GM18499 (cell line): Measurements from ENCODE around the gene PIK3CD.

Source experiments
- ATAC-seq: cut with Tn5 transposase; IDR thresholded peaks from one replicate; pipeline ENCODE4 v1.9.1; 2021; ENCODE audit warnings: moderate number of reproducible peaks; ENCODE audit not compliant: insufficient read depth, unreplicated experiment

Gene PIK3CD

DNA sequence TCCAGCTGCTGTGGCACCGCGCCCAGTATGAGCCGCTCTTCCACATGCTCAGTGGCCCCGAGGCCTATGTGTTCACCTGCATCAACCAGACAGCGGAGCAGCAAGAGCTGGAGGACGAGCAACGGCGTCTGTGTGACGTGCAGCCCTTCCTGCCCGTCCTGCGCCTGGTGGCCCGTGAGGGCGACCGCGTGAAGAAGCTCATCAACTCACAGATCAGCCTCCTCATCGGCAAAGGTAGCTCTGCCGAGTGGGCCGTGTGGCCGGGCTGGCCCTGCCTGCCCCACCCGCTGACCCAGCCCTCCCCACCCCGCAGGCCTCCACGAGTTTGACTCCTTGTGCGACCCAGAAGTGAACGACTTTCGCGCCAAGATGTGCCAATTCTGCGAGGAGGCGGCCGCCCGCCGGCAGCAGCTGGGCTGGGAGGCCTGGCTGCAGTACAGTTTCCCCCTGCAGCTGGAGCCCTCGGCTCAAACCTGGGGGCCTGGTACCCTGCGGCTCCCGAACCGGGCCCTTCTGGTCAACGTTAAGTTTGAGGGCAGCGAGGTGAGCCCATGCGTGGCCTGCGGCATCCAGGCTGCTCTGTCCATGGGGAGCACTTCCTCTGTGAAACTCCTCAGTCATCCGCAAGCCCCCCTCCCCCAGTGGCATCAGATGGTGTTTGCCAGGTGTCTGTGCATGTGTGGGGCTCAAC lies 64.2 kb downstream of the PIK3CD start:
- ATAC-seq = no peak

DNA sequence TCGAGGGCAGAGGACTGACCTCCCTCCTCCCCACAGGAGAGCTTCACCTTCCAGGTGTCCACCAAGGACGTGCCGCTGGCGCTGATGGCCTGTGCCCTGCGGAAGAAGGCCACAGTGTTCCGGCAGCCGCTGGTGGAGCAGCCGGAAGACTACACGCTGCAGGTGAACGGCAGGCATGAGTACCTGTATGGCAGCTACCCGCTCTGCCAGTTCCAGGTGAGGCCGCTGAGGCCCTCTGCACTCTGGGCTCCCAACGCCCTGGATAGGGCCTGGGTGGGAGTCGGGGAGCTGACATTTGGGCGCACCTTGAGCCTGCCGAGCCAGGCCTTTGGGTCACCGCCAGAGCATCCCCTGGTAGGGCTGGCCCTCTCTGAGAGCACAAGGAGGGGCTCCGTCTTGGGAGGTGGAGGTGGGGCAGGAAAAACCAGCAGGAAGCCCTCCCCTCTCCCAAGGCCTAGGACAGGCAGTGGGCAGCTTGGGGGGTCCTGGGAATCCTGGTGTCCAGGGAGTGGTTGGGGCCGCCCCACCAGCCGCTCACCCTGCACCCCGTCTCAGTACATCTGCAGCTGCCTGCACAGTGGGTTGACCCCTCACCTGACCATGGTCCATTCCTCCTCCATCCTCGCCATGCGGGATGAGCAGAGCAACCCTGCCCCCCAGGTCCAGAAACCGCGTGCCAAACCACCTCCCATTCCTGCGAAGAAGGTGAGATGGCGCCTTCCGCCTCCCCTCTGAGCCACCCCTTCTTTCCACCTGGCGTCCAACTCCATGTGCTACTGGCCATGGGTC lies 65.1 kb downstream of the PIK3CD start:
- no peak for ATAC-seq

DNA sequence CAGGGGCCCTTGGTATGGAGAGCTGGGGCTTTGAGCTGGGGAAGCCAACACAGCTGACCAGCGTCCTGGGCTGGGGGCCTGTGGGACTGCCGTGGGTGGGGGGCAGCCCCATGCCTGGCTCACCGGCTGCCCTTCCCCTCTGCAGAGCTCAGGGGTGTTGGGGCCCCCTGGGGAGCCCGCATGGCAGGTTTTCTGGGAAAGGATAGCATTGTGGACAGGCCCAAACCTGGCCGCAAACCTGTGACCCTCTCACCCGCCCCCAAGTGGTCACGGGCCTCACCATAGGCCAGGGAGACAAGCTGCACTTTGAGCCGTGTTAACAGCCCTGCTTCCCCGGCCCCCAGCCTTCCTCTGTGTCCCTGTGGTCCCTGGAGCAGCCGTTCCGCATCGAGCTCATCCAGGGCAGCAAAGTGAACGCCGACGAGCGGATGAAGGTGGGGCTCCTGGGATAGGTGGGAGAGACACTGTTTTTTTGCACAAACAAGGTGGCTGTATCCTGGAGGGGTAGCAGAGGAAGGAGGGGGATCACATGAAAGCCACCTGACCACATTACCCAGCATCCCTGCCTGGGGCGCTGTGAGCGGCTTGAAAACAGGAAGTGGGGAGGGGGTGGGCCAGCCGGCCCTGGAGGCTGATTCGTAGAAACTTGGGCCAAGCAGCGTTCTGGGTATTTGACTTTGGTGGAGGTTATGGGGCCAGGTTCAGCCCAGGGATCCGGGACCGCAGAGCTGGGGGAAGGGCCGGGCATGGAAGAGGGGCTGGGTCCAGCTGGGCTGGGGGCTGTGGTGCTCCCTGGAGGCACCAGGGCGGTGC lies 65.9 kb downstream of the PIK3CD start:
- ATAC-seq = no peak

DNA sequence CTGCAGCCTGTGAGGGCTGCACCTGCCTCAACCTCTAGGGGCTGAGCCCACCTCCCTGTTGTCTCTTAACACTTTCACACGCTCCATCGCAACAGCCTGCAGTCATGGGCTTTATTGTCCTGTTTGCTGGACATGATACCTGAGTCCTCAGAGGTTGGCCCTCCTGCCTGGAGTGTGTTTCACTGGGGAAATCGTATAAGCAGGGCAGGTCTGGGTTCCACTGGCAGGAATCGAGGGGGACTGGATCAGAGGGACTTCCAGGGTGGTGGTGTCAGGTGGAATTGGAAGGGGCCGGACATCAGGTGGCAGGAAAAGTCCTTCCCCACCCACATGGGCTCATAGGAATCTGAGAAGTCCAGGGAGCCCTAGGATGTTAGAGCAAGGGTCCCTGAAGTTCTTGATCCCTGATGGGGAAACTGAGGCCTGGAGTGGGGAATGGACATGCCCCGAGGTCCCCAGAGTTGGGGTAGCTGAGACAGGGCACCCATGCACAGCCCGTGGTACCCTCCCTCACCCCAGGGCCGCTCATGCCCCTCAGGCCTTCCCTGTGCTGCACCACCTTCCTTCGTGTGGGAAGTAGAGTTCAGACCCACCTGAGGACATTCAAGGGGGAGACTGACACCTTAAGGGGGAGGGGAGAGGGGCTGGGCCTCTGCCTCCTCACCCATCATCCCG lies 66.6 kb downstream of the PIK3CD start:
- no peak for ATAC-seq

DNA sequence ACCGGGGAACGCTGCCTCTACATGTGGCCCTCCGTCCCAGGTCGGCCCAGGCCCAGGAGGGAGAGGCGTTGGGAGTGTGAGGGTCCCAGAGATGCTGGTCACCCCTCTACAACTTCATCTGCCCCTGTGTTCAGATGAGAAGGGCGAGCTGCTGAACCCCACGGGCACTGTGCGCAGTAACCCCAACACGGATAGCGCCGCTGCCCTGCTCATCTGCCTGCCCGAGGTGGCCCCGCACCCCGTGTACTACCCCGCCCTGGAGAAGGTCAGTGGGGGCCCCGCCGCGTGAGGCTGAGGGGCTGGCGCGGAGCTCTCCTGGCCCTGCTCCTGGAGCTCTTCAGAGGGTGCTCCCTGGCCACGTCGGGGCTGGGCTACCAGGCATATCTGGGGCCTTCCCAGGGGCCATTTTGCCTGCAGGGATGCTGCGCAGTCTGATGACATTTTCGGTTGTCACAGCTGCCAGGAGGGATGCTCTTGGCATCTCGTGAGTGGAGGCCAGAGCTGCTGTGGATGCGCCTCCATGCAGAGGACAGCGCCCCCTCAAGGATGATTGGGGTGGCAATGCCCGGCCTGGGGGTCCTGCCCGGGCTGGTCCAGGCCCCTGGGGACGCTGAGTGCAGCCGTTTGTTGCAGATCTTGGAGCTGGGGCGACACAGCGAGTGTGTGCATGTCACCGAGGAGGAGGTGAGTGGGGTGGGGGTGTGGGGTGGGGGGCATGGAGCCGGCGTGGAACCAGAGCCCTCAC lies 68.6 kb downstream of the PIK3CD start:
- no peak for ATAC-seq

DNA sequence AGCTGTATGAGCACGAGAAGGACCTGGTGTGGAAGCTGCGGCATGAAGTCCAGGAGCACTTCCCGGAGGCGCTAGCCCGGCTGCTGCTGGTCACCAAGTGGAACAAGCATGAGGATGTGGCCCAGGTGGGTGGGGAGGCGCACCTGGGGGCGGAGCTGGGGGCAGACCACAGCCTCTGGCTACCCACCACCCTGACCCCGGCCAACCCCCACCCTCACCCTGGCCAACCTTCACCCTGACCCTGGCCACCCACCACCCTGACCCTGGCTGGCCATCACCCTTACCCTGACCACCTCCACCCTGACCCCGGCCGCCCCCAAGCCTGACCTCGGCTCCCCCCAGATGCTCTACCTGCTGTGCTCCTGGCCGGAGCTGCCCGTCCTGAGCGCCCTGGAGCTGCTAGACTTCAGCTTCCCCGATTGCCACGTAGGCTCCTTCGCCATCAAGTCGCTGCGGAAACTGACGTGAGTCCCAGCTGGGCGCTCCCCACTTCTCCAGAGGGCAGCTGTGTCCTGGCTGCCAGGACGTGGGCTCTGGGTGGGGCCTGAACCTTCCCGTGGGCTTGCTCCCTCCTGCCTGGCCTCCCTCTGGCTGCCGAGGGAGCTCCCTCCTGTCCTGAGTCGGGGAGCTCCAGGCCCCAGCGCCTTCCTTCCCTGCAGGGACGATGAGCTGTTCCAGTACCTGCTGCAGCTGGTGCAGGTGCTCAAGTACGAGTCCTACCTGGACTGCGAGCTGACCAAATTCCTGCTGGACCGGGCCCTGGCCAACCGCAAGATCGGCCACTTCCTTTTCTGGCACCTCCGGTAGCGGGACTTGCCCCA lies 69.5 kb downstream of the PIK3CD start:
- ATAC-seq = no peak

DNA sequence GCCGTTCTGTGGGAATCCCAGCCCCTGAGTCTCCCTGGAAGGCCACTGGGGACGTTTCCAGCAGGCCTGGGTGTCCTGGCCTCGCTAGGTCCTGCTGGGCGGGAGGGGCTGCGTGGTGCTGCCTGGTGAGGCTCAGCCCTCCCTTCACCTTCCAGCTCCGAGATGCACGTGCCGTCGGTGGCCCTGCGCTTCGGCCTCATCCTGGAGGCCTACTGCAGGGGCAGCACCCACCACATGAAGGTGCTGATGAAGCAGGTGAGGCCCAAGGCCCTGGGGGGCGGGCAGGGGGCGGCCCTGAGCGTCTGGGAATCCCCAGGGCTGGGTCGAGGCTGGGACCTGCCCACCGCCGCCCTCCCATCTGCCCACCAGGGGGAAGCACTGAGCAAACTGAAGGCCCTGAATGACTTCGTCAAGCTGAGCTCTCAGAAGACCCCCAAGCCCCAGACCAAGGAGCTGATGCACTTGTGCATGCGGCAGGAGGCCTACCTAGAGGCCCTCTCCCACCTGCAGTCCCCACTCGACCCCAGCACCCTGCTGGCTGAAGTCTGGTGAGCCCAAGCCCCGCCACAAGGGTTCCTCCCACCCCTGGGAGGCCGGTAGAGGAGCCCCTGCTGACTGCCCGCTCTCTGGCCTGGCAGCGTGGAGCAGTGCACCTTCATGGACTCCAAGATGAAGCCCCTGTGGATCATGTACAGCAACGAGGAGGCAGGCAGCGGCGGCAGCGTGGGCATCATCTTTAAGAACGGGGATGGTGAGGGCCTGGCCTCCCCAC lies 70.3 kb downstream of the PIK3CD start:
- no peak for ATAC-seq

DNA sequence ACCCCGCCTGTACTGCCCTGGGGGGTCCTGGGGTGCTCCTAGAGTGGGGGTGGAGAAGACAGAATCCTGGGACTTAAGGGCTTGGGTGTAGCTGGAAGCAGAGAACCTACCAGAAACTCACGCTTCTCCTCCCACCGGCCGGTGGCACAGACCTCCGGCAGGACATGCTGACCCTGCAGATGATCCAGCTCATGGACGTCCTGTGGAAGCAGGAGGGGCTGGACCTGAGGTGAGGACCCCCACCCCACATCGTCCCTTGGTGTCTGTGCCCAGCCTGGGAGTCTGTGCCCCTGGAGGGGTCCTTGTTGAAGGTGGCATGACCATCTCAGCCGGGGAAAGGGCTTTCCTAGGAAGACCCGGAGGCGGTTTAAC lies 70.8 kb downstream of the PIK3CD start:
- no peak for ATAC-seq

DNA sequence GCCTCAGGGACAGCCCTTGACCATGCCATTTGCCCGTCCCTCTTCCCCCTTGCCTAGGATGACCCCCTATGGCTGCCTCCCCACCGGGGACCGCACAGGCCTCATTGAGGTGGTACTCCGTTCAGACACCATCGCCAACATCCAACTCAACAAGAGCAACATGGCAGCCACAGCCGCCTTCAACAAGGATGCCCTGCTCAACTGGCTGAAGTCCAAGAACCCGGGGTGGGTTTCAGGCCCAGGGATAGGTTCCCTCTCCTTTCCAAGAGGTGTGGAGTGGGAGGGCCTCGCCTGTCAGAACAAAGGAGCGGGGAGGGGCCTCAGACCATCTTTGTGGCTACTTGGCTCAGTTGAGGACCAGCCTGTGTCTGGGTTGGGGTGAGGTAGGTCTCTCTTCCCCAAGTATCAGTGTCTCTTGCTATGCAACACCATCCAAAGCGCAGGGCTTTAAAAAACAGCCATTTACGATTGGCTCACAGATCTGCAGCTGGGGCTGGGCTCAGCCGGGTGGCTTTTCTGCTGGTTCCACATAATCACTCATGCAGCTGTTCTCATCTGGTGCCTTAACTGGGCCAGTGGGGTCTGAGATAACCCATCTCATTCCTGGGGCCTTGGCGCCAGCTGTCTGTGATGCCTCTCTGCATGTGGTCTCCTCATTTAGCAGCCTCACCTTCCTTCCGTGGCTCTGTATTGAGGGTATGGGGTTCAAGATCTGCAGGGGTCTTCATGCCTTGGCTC lies 71.7 kb downstream of the PIK3CD start:
- ATAC-seq = no peak

DNA sequence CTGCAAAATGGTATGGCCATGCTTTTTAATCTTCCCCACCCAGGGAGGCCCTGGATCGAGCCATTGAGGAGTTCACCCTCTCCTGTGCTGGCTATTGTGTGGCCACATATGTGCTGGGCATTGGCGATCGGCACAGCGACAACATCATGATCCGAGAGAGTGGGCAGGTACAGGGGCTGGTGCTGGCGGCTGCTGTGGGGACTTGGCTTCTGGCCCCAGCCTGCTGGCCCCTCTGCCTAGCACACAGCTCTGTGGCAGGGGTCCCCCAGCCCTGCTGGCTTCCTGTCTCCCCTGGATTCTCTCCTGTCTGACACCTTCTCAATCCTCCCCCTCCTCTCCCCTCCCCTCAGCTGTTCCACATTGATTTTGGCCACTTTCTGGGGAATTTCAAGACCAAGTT lies 72.4 kb downstream of the PIK3CD start:
- no peak for ATAC-seq

DNA sequence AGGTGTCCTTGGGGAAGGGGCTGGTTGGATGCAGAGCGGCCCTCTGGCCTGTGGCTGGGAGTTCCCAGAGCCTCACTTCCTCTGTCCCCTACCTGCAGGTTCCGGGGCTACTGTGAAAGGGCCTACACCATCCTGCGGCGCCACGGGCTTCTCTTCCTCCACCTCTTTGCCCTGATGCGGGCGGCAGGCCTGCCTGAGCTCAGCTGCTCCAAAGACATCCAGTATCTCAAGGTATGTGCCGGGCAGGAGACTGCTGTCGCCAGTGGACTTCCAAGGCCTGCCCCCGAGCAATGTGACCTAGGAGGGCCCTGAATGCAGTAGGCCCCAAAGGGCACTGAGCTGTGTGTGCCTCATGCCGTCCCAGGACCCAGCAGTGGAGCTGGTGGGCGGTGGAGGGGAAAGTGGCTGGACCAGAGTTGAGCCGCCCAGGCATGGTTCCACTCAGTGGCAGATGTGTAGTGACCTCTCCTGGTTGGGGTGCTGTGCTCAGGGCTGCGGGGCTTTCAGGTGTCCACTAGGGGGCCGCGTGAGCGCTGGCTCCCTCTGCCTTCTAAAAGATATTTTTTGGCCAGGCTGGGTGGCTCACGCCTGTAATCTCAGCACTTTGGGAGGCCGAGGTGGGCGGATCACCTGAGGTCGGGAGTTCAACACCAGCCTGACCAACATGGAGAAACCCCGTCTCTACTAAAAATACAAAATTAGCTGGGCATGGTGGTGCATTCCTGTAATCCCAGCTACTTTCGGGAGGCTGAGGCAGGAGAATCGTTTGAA lies 73.4 kb downstream of the PIK3CD start:
- no peak for ATAC-seq

DNA sequence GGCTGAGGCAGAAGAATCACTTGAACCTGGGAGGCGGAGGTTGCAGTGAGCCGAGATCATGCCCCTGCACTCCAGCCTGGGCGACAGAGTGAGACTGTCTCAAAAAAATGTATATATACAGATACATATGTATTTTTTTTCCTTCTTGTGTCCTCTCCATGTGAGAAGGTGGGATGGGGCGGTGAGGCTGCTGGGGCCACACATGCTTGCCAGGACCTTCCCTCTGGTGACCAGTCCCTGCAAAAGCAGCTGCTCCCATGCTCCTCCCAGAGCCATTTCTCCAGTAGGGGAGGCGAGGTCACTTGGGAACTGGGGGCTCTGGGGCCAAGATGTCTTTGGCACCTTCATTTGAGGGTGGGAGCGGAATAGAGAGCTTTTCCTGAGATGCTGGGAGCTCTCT lies 74.9 kb downstream of the PIK3CD start:
- ATAC-seq = no peak

DNA sequence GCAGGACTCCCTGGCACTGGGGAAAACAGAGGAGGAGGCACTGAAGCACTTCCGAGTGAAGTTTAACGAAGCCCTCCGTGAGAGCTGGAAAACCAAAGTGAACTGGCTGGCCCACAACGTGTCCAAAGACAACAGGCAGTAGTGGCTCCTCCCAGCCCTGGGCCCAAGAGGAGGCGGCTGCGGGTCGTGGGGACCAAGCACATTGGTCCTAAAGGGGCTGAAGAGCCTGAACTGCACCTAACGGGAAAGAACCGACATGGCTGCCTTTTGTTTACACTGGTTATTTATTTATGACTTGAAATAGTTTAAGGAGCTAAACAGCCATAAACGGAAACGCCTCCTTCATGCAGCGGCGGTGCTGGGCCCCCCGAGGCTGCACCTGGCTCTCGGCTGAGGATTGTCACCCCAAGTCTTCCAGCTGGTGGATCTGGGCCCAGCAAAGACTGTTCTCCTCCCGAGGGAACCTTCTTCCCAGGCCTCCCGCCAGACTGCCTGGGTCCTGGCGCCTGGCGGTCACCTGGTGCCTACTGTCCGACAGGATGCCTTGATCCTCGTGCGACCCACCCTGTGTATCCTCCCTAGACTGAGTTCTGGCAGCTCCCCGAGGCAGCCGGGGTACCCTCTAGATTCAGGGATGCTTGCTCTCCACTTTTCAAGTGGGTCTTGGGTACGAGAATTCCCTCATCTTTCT lies 75.5 kb downstream of the PIK3CD start:
- ATAC-seq = no peak

DNA sequence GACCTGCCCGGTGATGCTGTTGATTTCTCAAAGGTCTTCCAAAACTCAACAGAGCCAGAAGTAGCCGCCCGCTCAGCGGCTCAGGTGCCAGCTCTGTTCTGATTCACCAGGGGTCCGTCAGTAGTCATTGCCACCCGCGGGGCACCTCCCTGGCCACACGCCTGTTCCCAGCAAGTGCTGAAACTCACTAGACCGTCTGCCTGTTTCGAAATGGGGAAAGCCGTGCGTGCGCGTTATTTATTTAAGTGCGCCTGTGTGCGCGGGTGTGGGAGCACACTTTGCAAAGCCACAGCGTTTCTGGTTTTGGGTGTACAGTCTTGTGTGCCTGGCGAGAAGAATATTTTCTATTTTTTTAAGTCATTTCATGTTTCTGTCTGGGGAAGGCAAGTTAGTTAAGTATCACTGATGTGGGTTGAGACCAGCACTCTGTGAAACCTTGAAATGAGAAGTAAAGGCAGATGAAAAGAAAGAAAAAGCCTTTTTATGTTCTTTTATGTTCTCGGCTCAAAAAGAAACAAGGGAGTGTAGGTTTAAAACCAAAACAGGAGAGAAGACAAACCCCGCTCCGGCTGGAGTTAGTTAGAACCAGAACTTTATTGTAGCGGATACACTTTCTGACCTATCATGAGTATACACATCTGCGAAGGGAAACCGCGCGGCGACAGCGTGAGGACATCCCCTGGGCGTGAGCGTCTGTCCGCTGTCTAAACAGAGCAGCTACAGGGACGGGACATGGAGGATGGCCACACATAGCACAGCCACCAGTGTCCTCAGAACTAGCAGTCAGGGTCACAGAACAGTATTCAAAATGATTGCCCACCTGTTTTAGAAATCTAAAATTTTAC lies 77.1 kb downstream of the PIK3CD start:
- ATAC-seq = no peak

DNA sequence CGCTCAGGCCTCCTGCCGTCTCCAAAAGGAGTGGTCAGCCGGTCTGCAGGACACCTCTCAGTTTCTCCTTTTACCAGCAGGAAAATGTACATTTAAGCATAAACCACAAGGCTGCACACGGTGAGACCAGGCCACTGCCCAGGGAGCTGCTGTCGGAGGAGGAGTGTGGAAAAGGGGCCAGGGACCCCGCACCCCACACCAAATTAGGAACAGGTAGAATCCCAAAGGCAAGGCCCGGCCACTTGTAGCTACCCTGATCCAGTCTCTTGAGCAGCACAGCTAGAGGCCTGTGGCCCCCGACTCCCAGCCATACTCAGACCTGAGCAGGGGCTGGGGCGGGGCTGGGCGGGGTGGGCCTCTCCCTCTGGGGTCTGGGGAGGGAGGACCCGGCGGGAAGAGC lies 78.0 kb downstream of the PIK3CD start:
- ATAC-seq = no peak
